Activated T-helper 1 cell treated with anti-CD3 and anti-CD28 coated beads, Interleukin-12 subunit alpha, Interleukin-12 subunit beta, Interleukin-2, Interleukin-4 antibody, amounts not matched to agents 30 ng/mL and 10 ng/mL and 1 ng/mL, durations not matched to agents 14 hours and 24 hours and 36 hours (primary cell): ENCODE measurements around the gene MRPS34. TPM values are rescaled to one million over a fixed set of nuclear protein-coding genes. Genes with fewer than 3 reads are reported as not detected.

ENCODE experiments used
- DNase-seq: peaks from one replicate; pipeline ENCODE4 v3.0.0; 2021; ENCODE audit warnings: low spot score
- H3K27ac Mint-ChIP-seq: one replicate; pipeline ENCODE4 v1.8.0; 2021; ENCODE audit warnings: mild to moderate bottlenecking, mixed read lengths
- H3K27me3 Mint-ChIP-seq: one replicate; pipeline ENCODE4 v1.8.0; 2022; ENCODE audit warnings: mild to moderate bottlenecking, moderate library complexity, mixed read lengths; ENCODE audit not compliant: insufficient read depth
- H3K36me3 Mint-ChIP-seq: one replicate; pipeline ENCODE4 v1.8.0; 2021; ENCODE audit warnings: low read depth, mixed read lengths
- H3K4me1 Mint-ChIP-seq: one replicate; pipeline ENCODE4 v1.8.0; 2021; ENCODE audit warnings: low read depth, mixed read lengths
- H3K4me3 Mint-ChIP-seq: one replicate; pipeline ENCODE4 v1.8.0; 2021; ENCODE audit warnings: mild to moderate bottlenecking, moderate library complexity, mixed read lengths
- H3K9me3 Mint-ChIP-seq: one replicate; pipeline ENCODE4 v1.8.0; 2021; ENCODE audit warnings: mixed read lengths
- intact Hi-C: fragments of 100-400 bp; cut with micrococcal nuclease; formaldehyde crosslinking; loops from one replicate; pipeline ENCODE4 v1.15.1; 2024
- total RNA-seq: library from RNA; stranded (reverse); gene quantifications from 2 replicates; pipeline ENCODE4 v1.2.3, GENCODE V29; 2022

MRPS34 gene
- total RNA-seq, 1 donor from 2014 or later = 209 TPM

DNA sequence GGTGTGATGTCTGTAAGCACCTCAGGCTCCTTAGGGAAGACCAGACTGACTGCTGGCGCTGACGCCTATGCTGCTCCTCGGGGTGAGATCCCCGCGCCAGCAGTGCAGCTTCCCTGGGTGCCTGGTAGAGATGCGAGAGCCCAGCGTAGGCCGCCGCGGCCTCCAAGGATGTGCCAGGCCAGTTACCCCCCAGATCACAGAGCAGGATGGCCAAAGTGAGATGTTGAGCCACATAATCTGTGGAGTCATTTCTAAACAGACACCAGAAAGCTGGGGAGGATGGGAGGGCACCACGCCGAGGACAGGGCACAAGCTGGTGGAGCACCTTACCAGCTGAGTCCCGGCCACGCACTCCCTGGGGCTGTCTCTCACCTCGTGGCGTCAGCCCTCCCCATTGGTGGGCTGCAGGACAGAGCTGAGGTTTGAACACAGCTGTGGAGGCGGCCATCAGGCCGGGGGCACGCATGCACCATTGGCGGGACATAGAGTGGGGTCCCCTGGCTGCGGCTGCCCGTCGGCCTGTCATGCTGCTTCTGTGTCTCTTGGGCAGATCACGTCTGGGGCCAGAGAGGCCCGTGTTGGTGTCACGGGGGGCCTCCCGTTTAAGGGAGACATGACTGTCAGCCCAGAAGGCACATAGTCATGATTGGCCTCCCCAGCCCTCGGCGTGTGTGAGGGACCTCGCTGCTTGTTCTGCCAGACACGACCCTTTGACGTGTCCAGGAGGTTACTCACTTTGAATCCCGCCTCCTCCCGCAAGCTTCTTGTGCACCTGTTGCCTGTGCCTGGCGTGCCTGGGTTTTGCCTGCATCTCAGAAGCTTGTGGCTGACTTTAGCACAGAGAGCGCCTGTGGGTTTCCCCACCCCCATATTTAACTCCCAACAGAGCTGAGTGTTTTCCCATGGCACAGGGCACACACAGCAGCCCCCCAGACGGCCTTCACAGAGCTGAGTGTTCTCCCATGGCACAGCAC lies 45.0 kb downstream of the MRPS34 start:
- peaks cover 9% of the 10 kb centered on the region for H3K4me1 Mint-ChIP-seq
- intact Hi-C loops = no loop called here
- no peaks in the 10 kb centered on the region for H3K9me3 Mint-ChIP-seq
- H3K27me3 Mint-ChIP-seq = no peaks in the 10 kb centered on the region
- peaks cover 9% of the 10 kb centered on the region for H3K36me3 Mint-ChIP-seq
- H3K4me3 Mint-ChIP-seq = no peak overlapping the region
- no peak overlapping the region for H3K27ac Mint-ChIP-seq
- DNase-seq = no peak

DNA sequence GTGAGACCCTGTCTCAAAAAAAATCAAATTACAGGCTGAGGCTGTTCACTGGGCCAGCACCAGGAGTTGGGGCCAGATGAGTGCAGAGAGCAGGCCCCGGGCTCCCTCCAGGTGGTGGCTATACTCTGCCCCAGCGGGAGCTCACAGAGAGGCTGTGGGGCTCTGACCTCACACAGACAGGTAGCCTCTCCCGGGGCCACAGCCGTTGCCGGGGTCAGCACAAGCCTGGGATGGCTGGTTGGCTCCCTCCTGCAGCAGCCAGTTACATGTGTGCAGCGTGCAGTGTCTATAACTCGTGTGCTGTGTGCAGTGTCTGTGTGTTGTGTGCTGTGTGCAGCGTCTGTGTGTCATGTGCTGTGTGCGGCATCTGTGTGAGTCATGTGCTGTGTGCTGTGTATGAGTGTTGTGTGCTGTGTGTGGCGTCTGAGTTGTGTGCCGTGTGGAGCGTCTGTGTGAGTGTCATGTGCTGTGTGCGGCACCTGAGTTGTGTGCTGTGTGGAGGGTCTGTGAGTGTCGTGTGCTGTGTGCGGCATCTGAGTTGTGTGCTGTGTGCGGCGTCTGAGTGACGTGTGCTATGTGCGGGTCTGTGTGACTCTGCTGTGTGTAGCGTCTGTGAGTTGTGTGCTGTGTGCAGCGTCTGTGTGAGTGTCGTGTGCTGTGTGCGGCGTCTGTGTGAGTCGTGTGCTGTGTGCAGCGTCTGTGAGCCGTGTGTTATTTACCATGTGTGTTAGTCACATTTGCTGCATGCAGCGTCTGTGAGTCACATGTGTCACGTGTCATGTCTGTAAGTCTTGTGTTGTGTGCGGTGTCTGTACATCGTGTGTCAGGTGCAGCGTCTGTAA lies 46.1 kb downstream of the MRPS34 start:
- Mint-ChIP-seq H3K4me3 (no peak overlapping the region), H3K4me1 (peaks cover 15% of the 10 kb centered on the region), H3K9me3 (no peaks in the 10 kb centered on the region), H3K27me3 (no peaks in the 10 kb centered on the region), H3K36me3 (peaks cover 9% of the 10 kb centered on the region), H3K27ac (no peak overlapping the region)
- intact Hi-C loops = no loop called here
- DNase-seq = no peak

DNA sequence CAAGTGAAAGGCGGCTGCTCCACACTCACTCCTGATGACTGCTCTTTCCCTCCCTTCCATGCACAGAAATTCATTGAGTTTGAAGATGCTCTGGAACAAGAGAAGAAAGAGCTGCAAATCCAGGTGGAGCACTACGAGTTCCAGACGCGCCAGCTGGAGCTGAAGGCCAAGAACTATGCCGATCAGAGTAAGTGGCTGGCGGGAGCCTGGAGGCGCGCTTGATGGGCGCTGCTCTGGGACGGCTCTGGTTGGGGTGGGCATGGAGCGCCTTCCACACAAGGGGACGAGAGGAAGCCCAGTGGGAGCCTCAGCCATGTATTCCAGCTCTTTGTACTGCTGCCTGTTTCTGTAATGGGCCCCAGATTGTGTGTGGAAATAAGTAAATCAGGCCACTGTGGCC lies 48.4 kb downstream of the MRPS34 start:
- Mint-ChIP-seq H3K36me3 (peaks cover 8% of the 10 kb centered on the region), H3K4me3 (no peak overlapping the region), H3K9me3 (no peaks in the 10 kb centered on the region), H3K27me3 (no peaks in the 10 kb centered on the region), H3K4me1 (peaks cover 22% of the 10 kb centered on the region), H3K27ac (no peak overlapping the region)
- intact Hi-C loops = no loop called here
- no peak for DNase-seq

DNA sequence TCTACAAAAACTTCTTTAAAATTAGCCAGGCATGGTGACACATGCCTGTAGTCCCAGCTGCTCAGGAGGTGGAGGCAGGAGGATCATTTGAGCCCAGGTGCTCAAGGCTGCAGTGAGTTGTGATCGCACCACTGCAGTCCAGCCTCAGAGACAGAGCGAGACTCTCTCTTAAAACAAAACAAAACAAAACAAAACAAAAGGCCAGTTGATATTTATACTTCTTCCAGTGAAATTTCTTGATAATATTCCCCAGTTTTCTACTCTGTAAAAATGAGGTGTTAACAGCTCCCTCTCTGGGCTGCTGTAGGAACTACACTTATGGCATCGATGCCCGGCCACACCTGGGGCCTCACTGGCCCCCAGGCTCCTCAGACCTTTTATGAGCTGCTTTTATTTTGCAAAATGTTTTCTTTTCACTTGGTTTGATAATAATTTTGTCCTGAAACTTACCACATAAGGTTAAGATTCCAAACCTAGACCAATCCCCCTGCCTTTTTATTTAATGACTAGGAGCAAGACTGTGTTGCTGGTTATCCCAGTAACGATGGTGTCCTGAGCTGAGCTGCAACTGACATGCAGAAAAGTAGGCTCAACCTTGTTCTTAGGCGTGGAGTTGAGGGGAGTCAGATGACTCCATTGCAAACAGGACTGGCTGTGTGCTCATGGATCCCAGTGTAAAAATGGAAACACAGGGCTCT lies 49.3 kb downstream of the MRPS34 start:
- Mint-ChIP-seq H3K36me3 (peaks cover 7% of the 10 kb centered on the region), H3K4me3 (no peak overlapping the region), H3K4me1 (peaks cover 30% of the 10 kb centered on the region), H3K27me3 (no peaks in the 10 kb centered on the region), H3K27ac (peak overlapping the region; percentile 18), H3K9me3 (no peaks in the 10 kb centered on the region)
- no peak for DNase-seq
- intact Hi-C loops = no loop called here

Other genes starting within 250 kb of the MRPS34 start
- 22.8 and 23.7 TPM in 2 replicates for gene TMEM204, start 239.5 kb downstream of the MRPS34 start, total RNA-seq
- gene IFT140, start 161.1 kb downstream of the MRPS34 start, total RNA-seq = 8.8 and 9.5 TPM in 2 replicates
- gene CRAMP1, start 160.8 kb downstream of the MRPS34 start, total RNA-seq = 38.6 and 38.7 TPM in 2 replicates
- 106 and 119 TPM in 2 replicates for gene JPT2, start 94.9 kb downstream of the MRPS34 start, total RNA-seq
- gene MAPK8IP3, start 66.9 kb downstream of the MRPS34 start, total RNA-seq = 84.4 and 84.6 TPM in 2 replicates
- gene NME3, start 1.6 kb downstream of the MRPS34 start, total RNA-seq = 49.5 and 49.9 TPM in 2 replicates
- 31.0 and 32.7 TPM in 2 replicates for gene EME2, start 324 bp downstream of the MRPS34 start, total RNA-seq
- 30.3 and 30.8 TPM in 2 replicates for gene SPSB3, start 9.4 kb upstream of the MRPS34 start, total RNA-seq
- gene NUBP2, start 9.8 kb upstream of the MRPS34 start, total RNA-seq = 81.6 and 82.8 TPM in 2 replicates
- not detected in 2 replicates for gene IGFALS, start 20.6 kb upstream of the MRPS34 start, total RNA-seq
- 57.8 and 58.7 TPM in 2 replicates for gene HAGH, start 53.7 kb upstream of the MRPS34 start, total RNA-seq
- gene FAHD1, start 54.1 kb upstream of the MRPS34 start, total RNA-seq = 19.4 and 20.2 TPM in 2 replicates
- gene MEIOB, start 99.0 kb upstream of the MRPS34 start, total RNA-seq = not detected in 2 replicates
- not detected in 2 replicates for gene HS3ST6, start 145.3 kb upstream of the MRPS34 start, total RNA-seq
- gene MSRB1, start 170.1 kb upstream of the MRPS34 start, total RNA-seq = 22.1 and 26.1 TPM in 2 replicates
- 1.1 and 1.9 TPM in 2 replicates for gene RPL3L, start 181.6 kb upstream of the MRPS34 start, total RNA-seq
- 134 and 138 TPM in 2 replicates for gene NDUFB10, start 186.4 kb upstream of the MRPS34 start, total RNA-seq
- gene RPS2, start 191.7 kb upstream of the MRPS34 start, total RNA-seq = 3,144 and 3,145 TPM in 2 replicates
- 0.70 and 0.93 TPM in 2 replicates for gene RNF151, start 193.7 kb upstream of the MRPS34 start, total RNA-seq
- gene TBL3, start 198.9 kb upstream of the MRPS34 start, total RNA-seq = 84.9 and 87.3 TPM in 2 replicates
- gene NOXO1, start 208.3 kb upstream of the MRPS34 start, total RNA-seq = 0.24 TPM in 1 of 2 replicates, not detected in the other
- gene GFER, start 211.1 kb upstream of the MRPS34 start, total RNA-seq = 46.2 and 54.0 TPM in 2 replicates
- gene SYNGR3, start 216.8 kb upstream of the MRPS34 start, total RNA-seq = 21.2 and 26.3 TPM in 2 replicates
- 100 and 105 TPM in 2 replicates for gene ZNF598, start 236.7 kb upstream of the MRPS34 start, total RNA-seq
- 3.6 and 3.9 TPM in 2 replicates for gene NPW, start 246.7 kb upstream of the MRPS34 start, total RNA-seq